Measurements from ENCODE around the gene HIVEP1. TPM values are rescaled to one million over a fixed set of nuclear protein-coding genes. Genes with fewer than 3 reads are reported as not detected.

The HIVEP1 gene
- total RNA-seq, 1 donor from 2014 or later = 21.5 TPM

DNA sequence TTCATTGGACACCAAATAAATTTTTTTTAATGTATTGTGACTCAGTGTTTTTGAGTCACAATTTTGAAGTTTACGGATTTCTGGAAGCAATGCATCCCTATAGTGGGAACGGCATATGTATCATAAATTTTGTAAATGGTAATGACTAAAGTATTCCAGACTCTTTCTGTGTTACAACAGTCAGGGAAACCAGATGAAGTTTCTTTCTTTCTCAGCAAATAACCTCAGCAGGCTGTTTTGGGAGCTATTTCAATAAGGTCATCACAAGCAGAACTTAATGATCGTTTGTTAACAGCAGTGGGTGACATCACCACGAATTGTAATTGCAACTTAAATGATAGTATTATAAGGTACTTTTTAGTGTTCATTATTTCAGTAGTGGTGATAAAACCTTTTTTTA is 52.0 kb downstream of the HIVEP1 start:
- no peak for DNase-seq (ENCODE audit: low read depth, low spot score)
- Mint-ChIP-seq H3K36me3 (ENCODE audit: low read depth) (no peaks in the 10 kb centered on the region), H3K27ac (ENCODE audit: unreplicated experiment) (no peak overlapping the region), H3K9me3 (no peaks in the 10 kb centered on the region), H3K4me1 (peaks cover 28% of the 10 kb centered on the region), H3K27me3 (ENCODE audit: low read depth) (no peaks in the 10 kb centered on the region), H3K4me3 (no peak overlapping the region)
- TF ChIP-seq, protein P1, sequence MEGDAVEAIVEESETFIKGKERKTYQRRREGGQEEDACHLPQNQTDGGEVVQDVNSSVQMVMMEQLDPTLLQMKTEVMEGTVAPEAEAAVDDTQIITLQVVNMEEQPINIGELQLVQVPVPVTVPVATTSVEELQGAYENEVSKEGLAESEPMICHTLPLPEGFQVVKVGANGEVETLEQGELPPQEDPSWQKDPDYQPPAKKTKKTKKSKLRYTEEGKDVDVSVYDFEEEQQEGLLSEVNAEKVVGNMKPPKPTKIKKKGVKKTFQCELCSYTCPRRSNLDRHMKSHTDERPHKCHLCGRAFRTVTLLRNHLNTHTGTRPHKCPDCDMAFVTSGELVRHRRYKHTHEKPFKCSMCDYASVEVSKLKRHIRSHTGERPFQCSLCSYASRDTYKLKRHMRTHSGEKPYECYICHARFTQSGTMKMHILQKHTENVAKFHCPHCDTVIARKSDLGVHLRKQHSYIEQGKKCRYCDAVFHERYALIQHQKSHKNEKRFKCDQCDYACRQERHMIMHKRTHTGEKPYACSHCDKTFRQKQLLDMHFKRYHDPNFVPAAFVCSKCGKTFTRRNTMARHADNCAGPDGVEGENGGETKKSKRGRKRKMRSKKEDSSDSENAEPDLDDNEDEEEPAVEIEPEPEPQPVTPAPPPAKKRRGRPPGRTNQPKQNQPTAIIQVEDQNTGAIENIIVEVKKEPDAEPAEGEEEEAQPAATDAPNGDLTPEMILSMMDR (conservative IDR thresholded peaks at IDR 0.05) = no peak

DNA sequence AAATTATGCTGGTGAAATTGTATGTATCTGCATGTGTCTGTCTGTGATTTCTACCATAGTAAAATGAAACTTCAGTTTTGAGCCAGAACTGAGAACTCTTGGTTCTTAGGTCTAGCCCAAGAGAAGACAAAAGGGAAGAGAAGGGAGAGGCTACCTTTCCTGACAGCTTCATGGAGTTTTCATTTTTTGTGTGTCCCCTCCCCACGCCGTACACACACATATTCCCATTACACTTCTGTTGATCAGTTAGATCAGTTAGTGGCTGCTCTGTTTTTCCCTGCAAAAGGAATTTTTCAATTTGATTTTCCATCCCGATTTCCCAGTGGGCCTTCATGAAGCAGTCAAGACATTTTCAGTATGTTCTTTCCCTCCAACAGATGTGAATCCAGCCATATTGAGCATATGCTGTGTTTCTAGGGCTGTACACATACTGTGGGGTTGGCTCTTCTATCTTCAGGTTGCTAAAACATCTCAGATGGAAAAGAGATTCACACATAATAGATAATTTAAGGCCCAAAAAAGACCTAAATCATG is 52.5 kb downstream of the HIVEP1 start:
- no peak for DNase-seq (ENCODE audit: low read depth, low spot score)
- Mint-ChIP-seq H3K4me1 (peaks cover 25% of the 10 kb centered on the region), H3K36me3 (ENCODE audit: low read depth) (no peaks in the 10 kb centered on the region), H3K27me3 (ENCODE audit: low read depth) (no peaks in the 10 kb centered on the region), H3K27ac (ENCODE audit: unreplicated experiment) (no peak overlapping the region), H3K4me3 (no peak overlapping the region), H3K9me3 (no peaks in the 10 kb centered on the region)
- TF ChIP-seq, protein P1 (conservative IDR thresholded peaks at IDR 0.05) = no peak

DNA sequence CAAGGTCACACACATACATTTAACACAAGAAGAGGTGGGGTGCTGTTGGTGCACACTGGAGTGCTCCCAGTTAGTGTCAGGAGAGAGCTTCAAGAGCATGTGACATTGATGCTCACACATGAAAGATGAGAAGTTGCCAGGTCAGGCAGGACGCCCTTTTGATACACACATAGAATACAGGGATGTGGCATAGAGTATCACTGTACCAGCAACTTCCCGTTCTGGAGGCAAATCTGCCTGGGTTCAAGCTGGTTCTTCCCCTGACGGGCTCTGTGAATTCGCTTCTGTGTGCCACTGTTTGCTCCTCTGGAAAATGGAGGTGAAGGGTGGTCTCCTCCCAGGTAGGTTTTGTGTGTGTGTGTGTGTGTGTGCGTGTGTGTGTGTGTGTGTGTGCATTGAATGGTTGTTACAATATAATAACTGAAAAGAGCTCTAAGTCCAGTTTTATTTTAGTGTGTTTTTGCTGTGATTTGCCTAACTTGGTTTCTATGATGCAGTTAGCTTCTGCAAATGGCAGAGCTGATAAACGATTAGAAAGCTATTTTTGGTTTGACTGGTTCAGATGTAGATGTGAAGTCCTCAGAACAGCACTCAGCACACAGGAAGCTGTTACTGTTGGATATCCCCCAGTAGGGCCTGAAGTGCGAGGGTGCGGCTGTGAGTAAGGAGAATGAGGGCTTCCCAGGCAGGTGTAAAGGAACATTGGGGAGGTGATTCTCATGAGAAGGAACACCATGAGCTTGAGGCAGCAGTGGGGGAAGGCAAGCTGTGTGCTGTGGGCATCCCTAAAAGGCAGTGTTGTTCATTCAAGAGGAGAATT is 53.4 kb downstream of the HIVEP1 start:
- H3K27me3 Mint-ChIP-seq (ENCODE audit: low read depth) = no peaks in the 10 kb centered on the region
- peaks cover 26% of the 10 kb centered on the region for H3K4me1 Mint-ChIP-seq
- no peak overlapping the region for H3K4me3 Mint-ChIP-seq
- H3K9me3 Mint-ChIP-seq = no peaks in the 10 kb centered on the region
- TF ChIP-seq, protein P1 (conservative IDR thresholded peaks at IDR 0.05) = no peak
- DNase-seq (ENCODE audit: low read depth, low spot score) = no peak
- H3K27ac Mint-ChIP-seq (ENCODE audit: unreplicated experiment) = no peak overlapping the region
- no peaks in the 10 kb centered on the region for H3K36me3 Mint-ChIP-seq (ENCODE audit: low read depth)

DNA sequence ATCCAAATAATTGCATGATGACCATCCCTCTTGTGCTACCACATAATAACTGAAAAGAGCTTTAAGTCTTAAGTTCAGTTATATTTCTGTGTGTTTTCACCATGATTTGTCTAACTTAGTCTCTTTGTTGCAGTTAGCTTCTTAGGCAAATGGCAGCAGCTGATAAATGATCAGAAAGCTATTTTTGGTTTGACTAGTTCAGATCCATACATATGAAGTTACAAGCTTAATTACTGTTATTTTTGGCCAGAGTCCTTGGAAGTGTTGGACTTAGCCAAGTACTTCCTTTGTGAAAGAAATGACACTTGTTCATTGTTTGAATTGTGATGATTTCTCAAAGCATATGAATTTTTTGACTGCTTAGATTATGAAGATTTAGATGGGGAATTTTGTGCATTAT is 54.2 kb downstream of the HIVEP1 start:
- H3K4me1 Mint-ChIP-seq = peaks cover 18% of the 10 kb centered on the region
- no peak for DNase-seq (ENCODE audit: low read depth, low spot score)
- H3K4me3 Mint-ChIP-seq = no peak overlapping the region
- no peaks in the 10 kb centered on the region for H3K9me3 Mint-ChIP-seq
- TF ChIP-seq, protein P1 (conservative IDR thresholded peaks at IDR 0.05) = no peak
- no peaks in the 10 kb centered on the region for H3K27me3 Mint-ChIP-seq (ENCODE audit: low read depth)
- peak overlapping the region; percentile 44 for H3K27ac Mint-ChIP-seq (ENCODE audit: unreplicated experiment)
- no peaks in the 10 kb centered on the region for H3K36me3 Mint-ChIP-seq (ENCODE audit: low read depth)

DNA sequence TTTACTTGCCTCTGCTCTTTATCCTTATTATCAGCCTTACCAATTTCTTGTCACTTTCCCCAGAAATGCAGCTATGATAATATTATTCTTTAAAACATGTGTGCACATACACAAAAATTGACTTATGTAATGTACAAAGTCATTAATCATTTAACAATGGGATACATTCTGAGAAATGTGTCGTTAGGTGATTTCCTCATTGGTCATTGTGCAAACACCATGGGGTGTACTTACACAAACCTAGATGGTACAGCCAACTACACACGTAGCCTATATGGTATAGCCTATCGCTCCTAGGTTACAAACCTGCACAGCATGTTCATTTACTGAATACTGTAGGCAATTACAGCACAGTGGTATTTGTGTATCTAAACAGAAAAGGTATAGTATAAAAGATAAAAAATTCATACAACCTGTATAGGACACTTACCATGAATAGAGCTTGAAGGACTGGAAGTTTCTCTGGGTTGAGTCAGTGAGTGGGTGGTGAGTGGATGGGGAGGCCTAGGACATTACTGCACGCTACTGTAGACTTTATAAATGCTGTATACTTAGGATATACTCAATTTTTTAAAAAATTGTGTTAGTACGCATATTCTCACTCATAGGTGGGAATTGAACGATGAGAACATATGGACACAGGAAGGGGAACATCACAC is 56.9 kb downstream of the HIVEP1 start:
- TF ChIP-seq, protein P1 (conservative IDR thresholded peaks at IDR 0.05) = no peak
- Mint-ChIP-seq H3K27me3 (ENCODE audit: low read depth) (no peaks in the 10 kb centered on the region), H3K4me1 (peaks cover 18% of the 10 kb centered on the region), H3K27ac (ENCODE audit: unreplicated experiment) (no peak overlapping the region), H3K9me3 (no peaks in the 10 kb centered on the region), H3K36me3 (ENCODE audit: low read depth) (no peaks in the 10 kb centered on the region), H3K4me3 (no peak overlapping the region)
- DNase-seq (ENCODE audit: low read depth, low spot score) = no peak

Measured in neural crest cell (in vitro differentiated cells).